Pulmonary artery endothelial cell (primary cell): ENCODE results near the gene SMIM10. TPM values are rescaled to one million over a fixed set of nuclear protein-coding genes. Genes with fewer than 3 reads are reported as not detected.
"Not testable (repeated sequence)": the region's sequence is repeated elsewhere in the genome, so short reads cannot be mapped to it uniquely, and the experiment has no call there.

ENCODE experiments used
- DNase-seq: peaks from one replicate; pipeline ENCODE4 v3.0.0-alpha.2; 2011; ENCODE audit warnings: low read depth, low spot score
- total RNA-seq: library from RNA; depleted of rRNA; stranded (reverse); fragments of >200 nt; gene quantifications from 2 replicates; pipeline ENCODE4 v1.2.3, GENCODE V29; 2014

SMIM10 gene
- total RNA-seq: 1.3 and 2.2 TPM in 2 replicates

GRCh38 chrX:134990801-134991481 lies at the start of gene SMIM10:
TSS of gene SMIM10 (plus strand) at chrX:134990991. CDS start at chrX:134991096, 105 bp downstream.
- DNase-seq: no peak

- not testable (repeated sequence) for DNase-seq
These were observed 44.4 kb upstream of the SMIM10 start for GRCh38 chrX:134946364-134946763.

GRCh38 chrX:134948333-134949241 lies 42.2 kb upstream of the SMIM10 start:
- peak; percentile 7 for DNase-seq

- peak; percentile 39 for DNase-seq
These were observed 41.5 kb upstream of the SMIM10 start for GRCh38 chrX:134949271-134949670.

- DNase-seq: no peak
These were observed 33.0 kb upstream of the SMIM10 start for GRCh38 chrX:134957836-134958235.

GRCh38 chrX:134960366-134960765 lies 30.4 kb upstream of the SMIM10 start:
- DNase-seq: not testable (repeated sequence)

GRCh38 chrX:134963041-134963440 lies 27.8 kb upstream of the SMIM10 start:
- no peak for DNase-seq

GRCh38 chrX:134969726-134970125 lies 21.1 kb upstream of the SMIM10 start:
- no peak for DNase-seq

GRCh38 chrX:134971926-134972325 lies 18.9 kb upstream of the SMIM10 start:
- no peak for DNase-seq

GRCh38 chrX:134975516-134975915 lies 15.3 kb upstream of the SMIM10 start:
- DNase-seq: no peak

- DNase-seq: no peak
These were observed 8.9 kb upstream of the SMIM10 start for GRCh38 chrX:134981910-134982309.

- no peak for DNase-seq
These were observed 8.0 kb upstream of the SMIM10 start for GRCh38 chrX:134982748-134983147.

GRCh38 chrX:134985479-134985878 lies 5.3 kb upstream of the SMIM10 start:
- no peak for DNase-seq

- no peak for DNase-seq
These were observed 353 bp upstream of the SMIM10 start for GRCh38 chrX:134990475-134990800.

GRCh38 chrX:134997646-134998045 lies 6.9 kb downstream of the SMIM10 start:
- no peak for DNase-seq

- DNase-seq: no peak
These were observed 7.5 kb downstream of the SMIM10 start for GRCh38 chrX:134998246-134998645.

- DNase-seq: no peak
These were observed 8.7 kb downstream of the SMIM10 start for GRCh38 chrX:134999469-134999868.

GRCh38 chrX:135000516-135000915 lies 9.7 kb downstream of the SMIM10 start:
- no peak for DNase-seq

- DNase-seq: peak; percentile 41
These were observed 13.3 kb downstream of the SMIM10 start for GRCh38 chrX:135003876-135004623.

- no peak for DNase-seq
These were observed 15.4 kb downstream of the SMIM10 start for GRCh38 chrX:135006187-135006586.

GRCh38 chrX:135009057-135009610 lies 18.3 kb downstream of the SMIM10 start:
- no peak for DNase-seq

- DNase-seq: no peak
These were observed 19.0 kb downstream of the SMIM10 start for GRCh38 chrX:135009838-135010237.
